Measurements from ENCODE around the gene ITK.
"Not testable (repeated sequence)": the region's sequence is repeated elsewhere in the genome, so short reads cannot be mapped to it uniquely, and the experiment has no call there.

ITK gene

GRCh38 chr5:157182143-157182757 is 1.6 kb downstream of the ITK start:
- TF ChIP-seq EZH2phosphoT487 (IDR thresholded peaks at IDR 0.05; ENCODE audit: borderline replicate concordance) (no peak), CTCF (conservative IDR thresholded peaks at IDR 0.05; ENCODE audit: low read length) (no peak)
- Histone ChIP-seq H2AFZ (ENCODE audit: low read length) (no peak overlapping the region), H3K4me1 (ENCODE audit: insufficient read depth, low read length, poor library complexity, severe bottlenecking) (peaks cover 41% of the 10 kb centered on the region), H3K4me2 (ENCODE audit: low read depth, low read length, poor library complexity, severe bottlenecking) (peak overlapping the region; percentile 96), H3F3A (ENCODE audit: low read depth) (peaks cover 4% of the 10 kb centered on the region; the same call in 1 of the 2 replicates), H3K9me3 (ENCODE audit: insufficient read depth, low read depth, low read length) (no peaks in the 10 kb centered on the region), H3K79me2 (ENCODE audit: insufficient read depth, low read length) (peaks cover 66% of the 10 kb centered on the region), H3K4me3 (ENCODE audit: low read length, poor library complexity, severe bottlenecking) (peak overlapping the region; percentile 78), H3K9ac (ENCODE audit: low read depth, low read length, poor library complexity, severe bottlenecking) (peak overlapping the region; percentile 90), H3K27me3 (ENCODE audit: insufficient read depth, low read length, poor library complexity, severe bottlenecking) (no peaks in the 10 kb centered on the region), H3K9me2 (replicated peaks; ENCODE audit: low read depth, low read length) (no peaks in the 10 kb centered on the region), H4K20me1 (ENCODE audit: insufficient read depth, low read length, poor library complexity, severe bottlenecking) (peaks cover 30% of the 10 kb centered on the region), H3K36me3 (ENCODE audit: insufficient read depth, low read length) (no peaks in the 10 kb centered on the region)

- Histone ChIP-seq H3F3A (ENCODE audit: low read depth) (peaks cover 4% of the 10 kb centered on the region; the same call in 1 of the 2 replicates), H4K20me1 (ENCODE audit: insufficient read depth, low read length, poor library complexity, severe bottlenecking) (peaks cover 45% of the 10 kb centered on the region), H3K79me2 (ENCODE audit: insufficient read depth, low read length) (peaks cover 85% of the 10 kb centered on the region), H3K36me3 (ENCODE audit: insufficient read depth, low read length) (peaks cover 5% of the 10 kb centered on the region; the same call in 1 of the 2 replicates), H3K4me3 (ENCODE audit: low read length, poor library complexity, severe bottlenecking) (peak overlapping the region; percentile 78), H3K4me2 (ENCODE audit: low read depth, low read length, poor library complexity, severe bottlenecking) (peak overlapping the region; percentile 96), H2AFZ (ENCODE audit: low read length) (no peak overlapping the region), H3K4me1 (ENCODE audit: insufficient read depth, low read length, poor library complexity, severe bottlenecking) (peaks cover 50% of the 10 kb centered on the region), H3K27me3 (ENCODE audit: insufficient read depth, low read length, poor library complexity, severe bottlenecking) (no peaks in the 10 kb centered on the region), H3K9ac (ENCODE audit: low read depth, low read length, poor library complexity, severe bottlenecking) (peak overlapping the region; percentile 90), H3K9me2 (replicated peaks; ENCODE audit: low read depth, low read length) (no peaks in the 10 kb centered on the region), H3K9me3 (ENCODE audit: insufficient read depth, low read depth, low read length) (no peaks in the 10 kb centered on the region)
- TF ChIP-seq EZH2phosphoT487 (IDR thresholded peaks at IDR 0.05; ENCODE audit: borderline replicate concordance) (no peak), CTCF (conservative IDR thresholded peaks at IDR 0.05; ENCODE audit: low read length) (no peak)
These were observed 3.6 kb downstream of the ITK start for GRCh38 chr5:157184117-157184670.

GRCh38 chr5:157185122-157185521 is 4.5 kb downstream of the ITK start:
- H3F3A ChIP-seq (ENCODE audit: low read depth); H3K9me3 ChIP-seq (ENCODE audit: insufficient read depth, low read depth, low read length); H3K36me3 ChIP-seq (ENCODE audit: insufficient read depth, low read length); H3K9me2 ChIP-seq (replicated peaks; ENCODE audit: low read depth, low read length); H3K27me3 ChIP-seq (ENCODE audit: insufficient read depth, low read length, poor library complexity, severe bottlenecking); H2AFZ ChIP-seq (ENCODE audit: low read length): not testable (repeated sequence)
- peak overlapping the region; percentile 78 for H3K4me3 ChIP-seq (ENCODE audit: low read length, poor library complexity, severe bottlenecking)
- peaks cover 45% of the 10 kb centered on the region for H3K4me1 ChIP-seq (ENCODE audit: insufficient read depth, low read length, poor library complexity, severe bottlenecking)
- H3K4me2 ChIP-seq (ENCODE audit: low read depth, low read length, poor library complexity, severe bottlenecking), result peak overlapping the region; percentile 96
- peaks cover 50% of the 10 kb centered on the region for H4K20me1 ChIP-seq (ENCODE audit: insufficient read depth, low read length, poor library complexity, severe bottlenecking)
- H3K9ac ChIP-seq (ENCODE audit: low read depth, low read length, poor library complexity, severe bottlenecking), result peak overlapping the region; percentile 90
- H3K79me2 ChIP-seq (ENCODE audit: insufficient read depth, low read length), result peaks cover 94% of the 10 kb centered on the region

Measured in Loucy (cell line).